Spinal cord (tissue), 10 donors: ENCODE measurements around the gene PTBP2. TPM values are rescaled to one million over a fixed set of nuclear protein-coding genes. Genes with fewer than 3 reads are reported as not detected.
"Not testable (repeated sequence)": the region's sequence is repeated elsewhere in the genome, so short reads cannot be mapped to it uniquely, and the experiment has no call there.

Source experiments
- DNase-seq, 6 donors: peaks; one replicate each; pipeline versions ENCODE4 v3.0.0 to v3.0.0-alpha.2; 2013 to 2015; ENCODE audit warnings: low spot score in 6 of 6, low read depth in 4 of 6
- H3K27ac ChIP-seq: one replicate; pipeline ENCODE4 v1.5.1; 2013; ENCODE audit warnings: low read depth, low read length, control low read depth
- H3K27me3 ChIP-seq: one replicate; pipeline ENCODE4 v1.6.1; 2013; ENCODE audit warnings: low read length; ENCODE audit not compliant: control insufficient read depth, insufficient read depth
- H3K36me3 ChIP-seq: one replicate; pipeline ENCODE4 v1.6.1; 2013; ENCODE audit warnings: low read length; ENCODE audit not compliant: control insufficient read depth, insufficient read depth
- H3K4me1 ChIP-seq: one replicate; pipeline ENCODE4 v1.6.1; 2013; ENCODE audit warnings: low read length; ENCODE audit not compliant: control insufficient read depth, insufficient read depth
- H3K4me3 ChIP-seq: one replicate; pipeline ENCODE4 v1.5.1; 2013; ENCODE audit warnings: low read depth, low read length, control low read depth
- H3K9me3 ChIP-seq: one replicate; pipeline ENCODE4 v1.6.1; 2013; ENCODE audit warnings: low read length; ENCODE audit not compliant: control insufficient read depth, insufficient read depth
- WGBS: methylation state at CpG from one replicate; pipeline ENCODE4 v1.1.5; 2013; ENCODE audit warnings: missing lambda C conversion rate; ENCODE audit not compliant: insufficient coverage; 5-methylcytosine and 5-hydroxymethylcytosine counted together
- polyA plus RNA-seq, 2 donors: library from polyadenylated mRNA; unstranded; fragments of 120-200 nt; gene quantifications; one replicate each; pipeline ENCODE4 v1.2.1, GENCODE V29; 2013; ENCODE audit not compliant: insufficient read length in 2 of 2
- total RNA-seq, 2 donors: library from RNA; depleted of rRNA in 1 of 2; stranded (reverse); fragments of 120-200 nt in 1 of 2; fragments of >200 nt in 1 of 2; gene quantifications; one replicate each; pipeline versions ENCODE4 v1.2.3 to v1.2.4, GENCODE V29; 2013 to 2014
- donor health status: healthy.

PTBP2 gene
- total and polyA plus RNA-seq, 4 donors: 50.6 to 147 (median 74.3) TPM

- H3K27ac ChIP-seq, H3K4me3 ChIP-seq, H3K27me3 ChIP-seq, H3K36me3 ChIP-seq, DNase-seq, H3K4me1 ChIP-seq, H3K9me3 ChIP-seq: not testable (repeated sequence)
- WGBS: no CpG with 5 or more reads among the region's 14 CpGs
Measured at GRCh38 chr1:96801696-96802095, 80.1 kb downstream of the PTBP2 start.

GRCh38 chr1:96804648-96805047, 83.1 kb downstream of the PTBP2 start:
- WGBS: 51% methylated on average over 3 of the region's 5 CpGs
- no peak overlapping the region for H3K4me3 ChIP-seq

GRCh38 chr1:96808191-96808590, 86.6 kb downstream of the PTBP2 start:
- Histone ChIP-seq H3K27me3 (no peaks in the 10 kb centered on the region), H3K4me3 (no peak overlapping the region), H3K9me3 (no peaks in the 10 kb centered on the region), H3K4me1 (peaks cover 3% of the 10 kb centered on the region), H3K36me3 (no peaks in the 10 kb centered on the region), H3K27ac (no peak overlapping the region)
- WGBS: no CpG with 5 or more reads among the region's 2 CpGs
- peak in 2 of 6 donors; percentile 26 to 46 for DNase-seq

More at GRCh38 chr1:96804648-96805047, 83.1 kb downstream of the PTBP2 start:
- no peak overlapping the region for H3K27ac ChIP-seq
- H3K4me1 ChIP-seq: peaks cover 3% of the 10 kb centered on the region
- H3K9me3 ChIP-seq: no peaks in the 10 kb centered on the region
- H3K36me3 ChIP-seq: no peaks in the 10 kb centered on the region
- H3K27me3 ChIP-seq: no peaks in the 10 kb centered on the region
- DNase-seq: peak in 2 of 6 donors; percentile 7 to 50

- no CpG with 5 or more reads among the region's 1 CpG for WGBS
- no peak for DNase-seq
Measured at GRCh38 chr1:96815914-96816313, 94.3 kb downstream of the PTBP2 start.

GRCh38 chr1:96820107-96820506, 98.5 kb downstream of the PTBP2 start:
- Histone ChIP-seq H3K9me3 (no peaks in the 10 kb centered on the region), H3K4me1 (no peaks in the 10 kb centered on the region), H3K36me3 (peaks cover 2% of the 10 kb centered on the region), H3K27ac (no peak overlapping the region), H3K4me3 (no peak overlapping the region), H3K27me3 (no peaks in the 10 kb centered on the region)
- DNase-seq: no peak
- WGBS: no CpG with 5 or more reads among the region's 1 CpG

More at GRCh38 chr1:96815914-96816313, 94.3 kb downstream of the PTBP2 start:
- no peaks in the 10 kb centered on the region for H3K9me3 ChIP-seq
- no peaks in the 10 kb centered on the region for H3K27me3 ChIP-seq
- H3K4me1 ChIP-seq: no peaks in the 10 kb centered on the region
- no peaks in the 10 kb centered on the region for H3K36me3 ChIP-seq
- no peak overlapping the region for H3K27ac ChIP-seq
- H3K4me3 ChIP-seq: no peak overlapping the region

- no peaks in the 10 kb centered on the region for H3K27me3 ChIP-seq
- WGBS: no CpG with 5 or more reads among the region's 1 CpG
- no peak overlapping the region for H3K4me3 ChIP-seq
- H3K9me3 ChIP-seq: no peaks in the 10 kb centered on the region
- H3K36me3 ChIP-seq: peaks cover 2% of the 10 kb centered on the region
- no peak overlapping the region for H3K27ac ChIP-seq
- no peak for DNase-seq
- no peaks in the 10 kb centered on the region for H3K4me1 ChIP-seq
Measured at GRCh38 chr1:96820671-96821070, 99.1 kb downstream of the PTBP2 start.

- Histone ChIP-seq H3K36me3 (peaks cover 2% of the 10 kb centered on the region), H3K4me3 (no peak overlapping the region), H3K27me3 (no peaks in the 10 kb centered on the region), H3K27ac (no peak overlapping the region), H3K4me1 (no peaks in the 10 kb centered on the region), H3K9me3 (no peaks in the 10 kb centered on the region)
- DNase-seq: no peak
- no CpG with 5 or more reads among the region's 1 CpG for WGBS
Measured at GRCh38 chr1:96825231-96825630, 103.6 kb downstream of the PTBP2 start.

GRCh38 chr1:96825950-96826576, 104.5 kb downstream of the PTBP2 start:
- H3K27ac ChIP-seq: no peak overlapping the region
- no peaks in the 10 kb centered on the region for H3K4me1 ChIP-seq
- no peak overlapping the region for H3K4me3 ChIP-seq
- no peak for DNase-seq
- peaks cover 2% of the 10 kb centered on the region for H3K36me3 ChIP-seq
- no peaks in the 10 kb centered on the region for H3K27me3 ChIP-seq
- no peaks in the 10 kb centered on the region for H3K9me3 ChIP-seq

- 88% methylated on average over 1 of the region's 1 CpG for WGBS
- Histone ChIP-seq H3K27me3 (no peaks in the 10 kb centered on the region), H3K4me1 (no peaks in the 10 kb centered on the region), H3K9me3 (no peaks in the 10 kb centered on the region), H3K27ac (no peak overlapping the region), H3K36me3 (no peaks in the 10 kb centered on the region), H3K4me3 (no peak overlapping the region)
- no peak for DNase-seq
Measured at GRCh38 chr1:96833376-96833775, 111.8 kb downstream of the PTBP2 start.

- H3K4me3 ChIP-seq: no peak overlapping the region
- no peaks in the 10 kb centered on the region for H3K27me3 ChIP-seq
- WGBS: 100% methylated on average over 2 of the region's 2 CpGs
- no peaks in the 10 kb centered on the region for H3K9me3 ChIP-seq
- H3K36me3 ChIP-seq: no peaks in the 10 kb centered on the region
- no peak for DNase-seq
- no peak overlapping the region for H3K27ac ChIP-seq
- H3K4me1 ChIP-seq: no peaks in the 10 kb centered on the region
Measured at GRCh38 chr1:96834986-96835385, 113.4 kb downstream of the PTBP2 start.
